ENCODE results near the gene PIRT.

Gene PIRT

DNA sequence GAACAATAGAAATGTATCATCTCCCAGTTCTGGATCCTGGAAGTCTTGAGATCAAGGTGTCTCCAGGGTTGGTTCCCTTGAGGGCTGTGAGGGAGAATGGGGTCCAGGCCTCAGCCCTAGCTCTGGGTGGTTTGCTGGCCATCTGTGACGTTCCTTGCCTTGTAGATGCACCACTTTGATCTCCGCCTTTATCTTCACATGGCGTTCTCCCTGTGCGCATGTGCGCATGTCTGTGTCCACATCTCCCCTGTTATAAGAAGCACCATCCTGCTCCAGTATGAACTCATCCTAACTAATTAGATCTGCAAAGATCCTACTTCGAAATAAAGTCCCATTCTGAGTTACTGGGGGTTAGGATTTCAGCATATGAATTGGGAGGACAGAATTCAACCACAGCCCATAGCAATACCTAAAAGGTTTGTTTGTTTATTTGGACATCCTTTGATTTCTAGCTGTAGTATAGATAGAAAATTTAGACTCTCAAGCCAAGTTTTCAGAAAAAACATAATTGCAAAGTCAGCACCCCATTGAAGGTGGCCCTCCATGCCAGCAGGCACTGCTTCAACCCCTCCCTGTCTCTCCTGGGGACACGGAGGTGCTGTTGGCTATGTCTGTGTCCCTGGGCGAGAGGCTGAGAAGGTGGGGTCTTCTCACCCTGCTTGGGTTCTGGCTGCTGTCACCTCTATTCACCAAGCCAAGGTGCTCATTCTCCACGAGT is 31.2 kb downstream of the PIRT start:
- Histone ChIP-seq H3K36me3 (replicated peaks) (no peaks in the 10 kb centered on the region), H3K4me3 (ENCODE audit: low read depth, low read length) (no peak overlapping the region), H3K27me3 (replicated peaks) (no peaks in the 10 kb centered on the region), H3K27ac (no peak overlapping the region)
- in situ Hi-C loops (cut with HindIII; ENCODE audit: low pct_ligation_motif_present, low sequenced_read_pairs): no loop called here
- TF ChIP-seq, protein P1, sequence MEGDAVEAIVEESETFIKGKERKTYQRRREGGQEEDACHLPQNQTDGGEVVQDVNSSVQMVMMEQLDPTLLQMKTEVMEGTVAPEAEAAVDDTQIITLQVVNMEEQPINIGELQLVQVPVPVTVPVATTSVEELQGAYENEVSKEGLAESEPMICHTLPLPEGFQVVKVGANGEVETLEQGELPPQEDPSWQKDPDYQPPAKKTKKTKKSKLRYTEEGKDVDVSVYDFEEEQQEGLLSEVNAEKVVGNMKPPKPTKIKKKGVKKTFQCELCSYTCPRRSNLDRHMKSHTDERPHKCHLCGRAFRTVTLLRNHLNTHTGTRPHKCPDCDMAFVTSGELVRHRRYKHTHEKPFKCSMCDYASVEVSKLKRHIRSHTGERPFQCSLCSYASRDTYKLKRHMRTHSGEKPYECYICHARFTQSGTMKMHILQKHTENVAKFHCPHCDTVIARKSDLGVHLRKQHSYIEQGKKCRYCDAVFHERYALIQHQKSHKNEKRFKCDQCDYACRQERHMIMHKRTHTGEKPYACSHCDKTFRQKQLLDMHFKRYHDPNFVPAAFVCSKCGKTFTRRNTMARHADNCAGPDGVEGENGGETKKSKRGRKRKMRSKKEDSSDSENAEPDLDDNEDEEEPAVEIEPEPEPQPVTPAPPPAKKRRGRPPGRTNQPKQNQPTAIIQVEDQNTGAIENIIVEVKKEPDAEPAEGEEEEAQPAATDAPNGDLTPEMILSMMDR (IDR thresholded peaks at IDR 0.05; ENCODE audit: low read depth, low read length, missing control alignments): no peak
- DNase-seq: no peak

DNA sequence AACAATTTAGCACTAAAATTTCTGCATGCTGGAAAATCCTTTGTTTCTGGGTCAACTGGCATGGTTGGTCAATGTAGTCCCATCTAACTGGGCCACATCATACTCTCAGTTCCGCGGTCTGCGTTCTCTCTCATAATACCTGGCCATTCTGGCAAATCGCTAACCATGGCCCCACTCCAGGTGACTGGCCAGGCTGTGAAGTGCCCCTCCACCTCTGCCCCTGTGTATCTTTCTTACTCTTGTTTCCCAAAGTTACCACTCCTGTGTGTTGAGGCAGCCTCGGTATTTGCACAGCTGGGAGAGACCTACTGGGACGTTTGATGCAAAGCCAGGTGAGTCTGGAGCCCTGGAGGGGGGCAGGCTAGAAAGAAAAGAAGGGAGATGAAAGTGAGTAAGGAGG is 32.0 kb downstream of the PIRT start:
- Histone ChIP-seq H3K4me3 (ENCODE audit: low read depth, low read length) (no peak overlapping the region), H3K27me3 (replicated peaks) (no peaks in the 10 kb centered on the region), H3K27ac (no peak overlapping the region), H3K36me3 (replicated peaks) (no peaks in the 10 kb centered on the region)
- DNase-seq: no peak
- TF ChIP-seq, protein P1 (IDR thresholded peaks at IDR 0.05; ENCODE audit: low read depth, low read length, missing control alignments): no peak
- in situ Hi-C loops (cut with HindIII; ENCODE audit: low pct_ligation_motif_present, low sequenced_read_pairs): no loop called here

DNA sequence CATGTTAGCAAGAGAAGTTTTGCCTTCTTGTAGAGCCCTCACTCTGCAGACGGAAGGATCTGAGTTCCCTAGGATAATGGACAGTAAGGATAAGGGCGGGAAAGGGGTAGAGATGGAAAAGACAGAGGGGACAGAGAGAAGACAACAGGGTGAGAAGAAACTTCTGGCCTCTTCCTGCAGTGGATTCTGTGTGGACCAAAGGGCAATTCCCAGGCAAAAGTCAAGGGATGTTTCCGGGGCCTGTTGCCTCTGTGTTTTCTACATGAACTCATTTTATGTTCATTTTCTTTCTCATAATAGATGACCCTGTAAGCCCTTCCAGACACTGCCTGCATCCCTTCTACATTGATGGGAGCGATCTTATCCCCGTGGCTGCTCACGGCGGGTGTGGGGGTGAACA is 33.3 kb downstream of the PIRT start:
- H3K27ac ChIP-seq: no peak overlapping the region
- no peaks in the 10 kb centered on the region for H3K36me3 ChIP-seq (replicated peaks)
- no peak overlapping the region for H3K4me3 ChIP-seq (ENCODE audit: low read depth, low read length)
- no peak for DNase-seq
- no peaks in the 10 kb centered on the region for H3K27me3 ChIP-seq (replicated peaks)
- in situ Hi-C loops (cut with HindIII; ENCODE audit: low pct_ligation_motif_present, low sequenced_read_pairs): no loop called here
- TF ChIP-seq, protein P1 (IDR thresholded peaks at IDR 0.05; ENCODE audit: low read depth, low read length, missing control alignments): no peak

DNA sequence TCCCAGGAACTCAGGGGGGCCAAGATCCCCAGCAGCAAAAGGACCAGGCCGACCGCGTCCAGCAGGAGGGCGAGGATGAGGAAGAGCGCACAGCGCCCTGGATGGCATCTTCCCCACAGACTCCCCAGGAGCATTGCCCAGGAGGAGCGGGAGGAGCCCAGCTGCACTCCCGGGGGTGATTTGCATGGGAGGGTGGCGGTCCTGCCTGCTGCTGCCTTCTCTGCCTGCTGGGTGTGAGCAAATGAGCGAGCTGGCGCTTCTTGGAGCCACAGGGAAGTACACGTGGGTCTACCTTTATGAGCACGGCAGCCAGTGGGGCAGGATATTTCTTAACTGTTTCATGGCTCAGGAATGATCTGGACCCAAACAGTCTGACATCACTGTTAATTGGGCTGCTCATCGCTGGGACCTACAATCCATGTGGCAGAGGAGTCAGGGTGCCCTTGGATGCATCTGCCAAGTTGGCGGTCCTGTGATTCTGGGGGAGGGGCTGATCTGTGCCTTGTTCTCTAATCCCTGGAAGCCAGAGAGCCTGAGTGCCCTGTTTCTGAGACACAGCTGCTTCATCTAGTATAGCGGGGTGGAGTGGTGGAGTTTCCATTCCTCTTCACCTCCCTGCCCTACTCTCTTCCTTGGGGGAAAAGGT is 33.9 kb downstream of the PIRT start, which contains the start of gene TMEM238L:
Gene TMEM238L, minus strand, starts transcription at position 270 of the 646 bp plus-strand sequence. Its CDS starts 136 bp downstream, at position 134.
- H3K27ac ChIP-seq: no peak within 1 kb of the TSS
- TF ChIP-seq, protein P1 (IDR thresholded peaks at IDR 0.05; ENCODE audit: low read depth, low read length, missing control alignments): no peak
- in situ Hi-C loops (cut with HindIII; ENCODE audit: low pct_ligation_motif_present, low sequenced_read_pairs): no loop called here
- DNase-seq: no peak
- no peak within 1 kb of the TSS for H3K4me3 ChIP-seq (ENCODE audit: low read depth, low read length)
- no peaks in the 10 kb centered on the region for H3K36me3 ChIP-seq (replicated peaks)
- H3K27me3 ChIP-seq (replicated peaks): no peaks in the 10 kb centered on the region

DNA sequence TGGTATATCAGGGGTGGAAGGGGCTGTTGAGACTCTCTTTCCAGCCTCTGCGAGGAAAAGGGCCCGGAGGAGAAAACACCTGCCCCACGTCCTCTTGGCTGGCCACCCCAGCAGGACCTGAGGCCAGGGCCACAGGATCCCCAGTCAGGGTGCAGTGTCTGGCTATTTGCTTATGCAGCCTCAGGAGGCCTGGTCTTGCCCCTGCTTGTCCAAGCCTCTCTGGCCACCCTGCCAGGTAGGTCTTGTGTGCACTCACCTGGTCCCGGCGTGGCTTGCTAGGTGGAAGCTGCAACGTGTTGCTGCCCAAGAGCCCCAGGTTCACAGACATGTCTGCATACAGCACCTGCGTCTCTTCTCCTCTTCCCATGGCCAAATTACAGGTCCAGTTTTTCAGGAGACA is 34.5 kb downstream of the PIRT start:
- TF ChIP-seq, protein P1 (IDR thresholded peaks at IDR 0.05; ENCODE audit: low read depth, low read length, missing control alignments): no peak
- H3K27me3 ChIP-seq (replicated peaks): no peaks in the 10 kb centered on the region
- H3K4me3 ChIP-seq (ENCODE audit: low read depth, low read length): no peak overlapping the region
- in situ Hi-C loops (cut with HindIII; ENCODE audit: low pct_ligation_motif_present, low sequenced_read_pairs): no loop called here
- DNase-seq: no peak
- H3K36me3 ChIP-seq (replicated peaks): no peaks in the 10 kb centered on the region
- H3K27ac ChIP-seq: no peak overlapping the region
